22Rv1 (cell line): ENCODE results near the gene CREB3L4.

Experiments used
- CTCF ChIP-seq: fragments of 450-650 bp; IDR thresholded peaks from 2 replicates; pipeline ENCODE4 v1.5.1; 2017; ENCODE audit warnings: mild to moderate bottlenecking
- ZFX ChIP-seq: fragments of 450-650 bp; IDR thresholded peaks from 2 replicates; pipeline ENCODE4 v1.6.1; 2017; ENCODE audit warnings: antibody characterized with exemption, borderline replicate concordance

GRCh38 chr1:153961421-153961820 lies 6.3 kb upstream of the CREB3L4 start:
- TF ChIP-seq CTCF (no peak), ZFX (no peak)
